Nephron progenitor cell (in vitro differentiated cells): ENCODE measurements around the gene RNF213.
A peak's percentile ranks its signal among the peaks of the same experiment; 100 is the strongest.

Experiments used
- DNase-seq: peaks from one replicate; pipeline ENCODE4 v3.0.0; 2021
- H3K27ac Mint-ChIP-seq: 2 replicates; pipeline ENCODE4 v1.8.0; 2021; ENCODE audit warnings: mild to moderate bottlenecking, moderate library complexity, mixed read lengths
- H3K27me3 Mint-ChIP-seq: 2 replicates; pipeline ENCODE4 v1.8.0; 2021; ENCODE audit warnings: mild to moderate bottlenecking, low read depth, mixed read lengths; ENCODE audit not compliant: poor library complexity
- H3K36me3 Mint-ChIP-seq: 2 replicates; pipeline ENCODE4 v1.8.0; 2021; ENCODE audit warnings: low read depth, mixed read lengths
- H3K4me1 Mint-ChIP-seq: 2 replicates; pipeline ENCODE4 v1.8.0; 2021; ENCODE audit warnings: mixed read lengths
- H3K4me3 Mint-ChIP-seq: 2 replicates; pipeline ENCODE4 v1.8.0; 2021; ENCODE audit warnings: mild to moderate bottlenecking, moderate library complexity, mixed read lengths
- H3K9me3 Mint-ChIP-seq: 2 replicates; pipeline ENCODE4 v1.8.0; 2021; ENCODE audit warnings: mild to moderate bottlenecking, moderate library complexity, mixed read lengths
- TF ChIP-seq, protein P1 (sequence below): fragments of 200-600 bp; sonication (generic); IDR thresholded peaks from 2 replicates; pipeline ENCODE4 v1.5.0; 2021; ENCODE audit warnings: antibody characterized with exemption

RNF213 gene

DNA sequence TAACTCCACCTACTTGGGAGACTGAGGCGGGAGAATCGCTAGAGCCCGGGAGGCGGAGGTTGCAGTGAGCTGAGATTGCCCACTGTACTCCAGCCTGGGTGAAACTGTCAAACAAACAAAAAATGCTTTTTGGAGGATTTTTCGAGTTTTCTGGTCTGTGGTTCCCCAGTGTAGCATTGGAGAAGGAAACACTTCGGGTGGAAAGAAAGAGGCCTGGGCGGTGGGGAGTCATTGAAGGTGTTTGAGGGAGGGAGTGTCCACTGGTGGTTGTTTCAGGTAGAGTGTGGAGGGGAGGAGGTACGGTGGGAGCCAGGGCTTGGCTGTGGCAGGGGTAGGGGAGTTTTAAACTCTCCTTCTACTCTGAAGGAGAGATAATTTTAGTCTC lies 1.2 kb downstream of the RNF213 start:
- H3K36me3 Mint-ChIP-seq: peaks cover 5% of the 10 kb centered on the region
- TF ChIP-seq, protein P1, sequence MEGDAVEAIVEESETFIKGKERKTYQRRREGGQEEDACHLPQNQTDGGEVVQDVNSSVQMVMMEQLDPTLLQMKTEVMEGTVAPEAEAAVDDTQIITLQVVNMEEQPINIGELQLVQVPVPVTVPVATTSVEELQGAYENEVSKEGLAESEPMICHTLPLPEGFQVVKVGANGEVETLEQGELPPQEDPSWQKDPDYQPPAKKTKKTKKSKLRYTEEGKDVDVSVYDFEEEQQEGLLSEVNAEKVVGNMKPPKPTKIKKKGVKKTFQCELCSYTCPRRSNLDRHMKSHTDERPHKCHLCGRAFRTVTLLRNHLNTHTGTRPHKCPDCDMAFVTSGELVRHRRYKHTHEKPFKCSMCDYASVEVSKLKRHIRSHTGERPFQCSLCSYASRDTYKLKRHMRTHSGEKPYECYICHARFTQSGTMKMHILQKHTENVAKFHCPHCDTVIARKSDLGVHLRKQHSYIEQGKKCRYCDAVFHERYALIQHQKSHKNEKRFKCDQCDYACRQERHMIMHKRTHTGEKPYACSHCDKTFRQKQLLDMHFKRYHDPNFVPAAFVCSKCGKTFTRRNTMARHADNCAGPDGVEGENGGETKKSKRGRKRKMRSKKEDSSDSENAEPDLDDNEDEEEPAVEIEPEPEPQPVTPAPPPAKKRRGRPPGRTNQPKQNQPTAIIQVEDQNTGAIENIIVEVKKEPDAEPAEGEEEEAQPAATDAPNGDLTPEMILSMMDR: no peak
- no peak for DNase-seq
- no peaks in the 10 kb centered on the region for H3K9me3 Mint-ChIP-seq
- peak overlapping the region; percentile 88 for H3K4me3 Mint-ChIP-seq
- H3K27ac Mint-ChIP-seq: peak overlapping the region; percentile 12
- H3K27me3 Mint-ChIP-seq: peaks cover 14% of the 10 kb centered on the region
- peaks cover 48% of the 10 kb centered on the region for H3K4me1 Mint-ChIP-seq

DNA sequence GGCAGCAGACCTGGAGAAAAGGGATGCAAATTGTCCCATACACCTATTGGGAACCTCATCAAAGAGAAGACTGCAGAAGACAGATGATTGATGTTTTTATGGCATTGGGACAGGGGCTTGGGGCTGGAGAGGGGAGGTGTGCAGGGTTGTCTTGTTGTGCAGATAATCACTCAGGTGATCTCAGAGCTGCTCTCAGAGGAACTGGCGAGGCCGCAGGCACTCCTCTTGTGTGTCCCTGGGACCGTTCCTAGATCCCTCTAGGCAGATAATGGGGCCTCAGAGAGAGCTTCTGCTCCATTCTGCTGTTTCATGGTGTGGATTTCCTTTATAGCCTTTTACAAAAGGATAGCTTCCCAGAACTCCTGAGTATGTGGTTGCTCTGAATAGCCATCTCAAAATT lies 1.6 kb downstream of the RNF213 start:
- DNase-seq: no peak
- Mint-ChIP-seq H3K4me1 (peaks cover 47% of the 10 kb centered on the region), H3K27me3 (peaks cover 14% of the 10 kb centered on the region), H3K9me3 (no peaks in the 10 kb centered on the region), H3K27ac (no peak overlapping the region), H3K36me3 (peaks cover 5% of the 10 kb centered on the region), H3K4me3 (peak overlapping the region; percentile 88)
- TF ChIP-seq, protein P1: no peak

DNA sequence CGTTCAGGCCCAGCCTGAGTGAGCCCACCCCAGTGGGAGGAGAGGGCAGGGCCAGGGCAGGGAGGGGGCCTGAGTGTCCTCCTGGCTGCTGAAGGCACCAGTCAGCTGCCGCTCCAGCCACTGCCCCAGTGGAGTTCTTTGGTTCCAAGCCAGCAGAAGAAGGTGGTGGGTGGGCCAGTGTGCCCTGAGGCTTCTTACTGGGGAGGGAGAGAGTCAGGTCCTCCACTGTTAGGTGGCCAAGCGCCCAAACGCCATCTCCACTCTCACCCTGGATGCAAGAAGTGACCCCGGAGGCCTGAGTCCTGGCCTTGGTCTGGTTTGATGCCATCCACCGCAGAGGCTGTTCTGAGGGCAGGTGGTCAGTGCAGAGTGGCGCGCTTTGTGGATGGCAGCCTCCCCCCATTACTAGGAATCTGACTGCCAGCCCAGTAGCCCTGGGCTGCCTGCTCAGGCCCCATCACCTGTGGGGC lies 2.2 kb downstream of the RNF213 start:
- H3K9me3 Mint-ChIP-seq: no peaks in the 10 kb centered on the region
- H3K27ac Mint-ChIP-seq: no peak overlapping the region
- DNase-seq: no peak
- H3K36me3 Mint-ChIP-seq: peaks cover 5% of the 10 kb centered on the region
- peaks cover 42% of the 10 kb centered on the region for H3K4me1 Mint-ChIP-seq
- no peak overlapping the region for H3K4me3 Mint-ChIP-seq
- TF ChIP-seq, protein P1: no peak
- H3K27me3 Mint-ChIP-seq: peaks cover 14% of the 10 kb centered on the region

DNA sequence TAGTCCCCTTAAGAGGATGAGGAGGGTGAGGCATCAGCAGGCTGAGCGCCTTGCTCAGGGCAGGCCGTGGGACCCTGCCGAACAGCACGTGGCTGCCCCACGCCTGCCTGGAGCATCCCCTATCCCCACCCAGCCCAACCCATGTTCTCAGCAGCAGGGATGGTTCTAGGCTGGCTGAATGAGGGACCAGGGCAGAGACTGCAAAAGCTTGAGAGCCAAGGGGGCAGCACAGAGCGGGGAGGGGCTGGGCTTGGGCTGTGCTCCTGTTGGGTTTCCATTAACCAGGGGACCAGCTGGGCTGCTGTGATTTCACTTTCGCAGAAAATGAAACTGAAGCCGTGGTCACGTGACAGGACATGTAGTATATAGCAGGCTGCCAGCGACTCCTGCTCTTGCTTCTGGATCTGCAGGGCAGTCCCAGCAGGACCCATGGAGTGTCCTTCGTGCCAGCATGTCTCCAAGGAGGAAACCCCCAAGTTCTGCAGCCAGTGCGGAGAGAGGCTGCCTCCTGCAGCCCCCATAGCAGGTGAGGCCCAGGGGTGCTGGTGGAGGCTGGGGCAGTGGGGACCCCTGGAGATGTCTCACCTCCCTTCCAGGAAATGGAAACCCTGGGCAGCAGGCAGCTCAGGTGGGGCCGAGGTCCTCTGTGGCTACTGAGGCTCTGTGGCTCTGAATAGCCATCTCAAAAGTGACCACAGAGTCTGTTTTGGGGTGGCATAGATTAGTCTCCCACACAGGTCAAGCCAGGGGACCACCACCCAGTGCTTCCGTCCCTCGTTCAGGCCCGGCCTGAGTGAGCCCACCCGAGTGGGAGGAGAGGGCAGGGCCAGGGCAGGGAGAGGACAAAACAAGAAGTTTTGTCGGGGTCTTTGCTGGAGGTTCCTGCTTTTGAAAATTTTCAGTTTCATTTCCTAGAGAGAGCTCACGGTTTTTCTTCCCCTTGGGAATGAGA lies 2.9 kb downstream of the RNF213 start:
- DNase-seq: no peak
- peaks cover 35% of the 10 kb centered on the region for H3K4me1 Mint-ChIP-seq
- TF ChIP-seq, protein P1: no peak
- no peak overlapping the region for H3K4me3 Mint-ChIP-seq
- peaks cover 5% of the 10 kb centered on the region for H3K36me3 Mint-ChIP-seq
- no peak overlapping the region for H3K27ac Mint-ChIP-seq
- no peaks in the 10 kb centered on the region for H3K9me3 Mint-ChIP-seq
- peaks cover 14% of the 10 kb centered on the region for H3K27me3 Mint-ChIP-seq

DNA sequence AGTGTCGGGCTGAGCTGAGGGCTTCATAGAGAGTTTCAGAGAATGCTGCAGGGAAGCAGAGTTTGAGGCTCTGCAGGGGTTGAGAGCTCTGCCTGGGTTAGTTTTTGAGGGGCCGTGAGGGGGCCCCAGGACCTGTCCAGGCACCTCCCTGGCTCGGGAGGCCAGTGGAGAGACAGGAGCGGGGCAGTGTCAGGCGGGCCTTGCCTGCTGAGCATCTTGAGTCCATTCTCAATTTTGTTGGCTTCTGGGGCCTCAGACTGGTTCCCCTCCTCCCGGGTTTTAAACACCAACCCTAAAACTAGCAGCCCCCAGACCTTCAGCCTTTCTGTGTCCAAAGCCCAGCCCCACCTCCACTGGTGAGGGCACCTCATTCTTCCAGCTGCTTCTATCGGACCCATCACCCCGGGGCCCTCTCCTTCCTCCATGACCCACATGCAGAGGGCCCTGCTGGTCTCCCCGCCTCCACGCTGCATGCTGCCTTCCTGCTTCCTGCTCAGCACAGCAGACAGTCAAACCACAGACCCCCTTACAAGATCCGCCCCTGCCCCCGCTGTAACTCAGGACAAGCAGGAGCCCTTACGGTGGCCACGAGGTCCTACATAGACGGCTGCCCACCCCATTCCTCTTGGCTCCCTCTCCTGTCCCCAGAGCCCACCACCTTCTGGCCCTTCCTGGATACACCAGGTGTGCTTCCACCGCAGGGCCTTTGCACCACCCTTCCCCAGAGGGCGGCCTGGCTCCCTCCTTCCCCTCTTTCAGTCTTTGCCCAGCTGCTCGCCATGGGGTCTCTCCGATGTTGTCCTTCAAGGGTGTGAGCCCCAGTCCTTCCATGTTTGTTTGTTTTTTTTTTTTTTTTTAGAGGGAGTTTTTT lies 3.8 kb downstream of the RNF213 start:
- no peaks in the 10 kb centered on the region for H3K9me3 Mint-ChIP-seq
- no peak for DNase-seq
- no peak overlapping the region for H3K4me3 Mint-ChIP-seq
- peaks cover 30% of the 10 kb centered on the region for H3K4me1 Mint-ChIP-seq
- TF ChIP-seq, protein P1: no peak
- peaks cover 9% of the 10 kb centered on the region for H3K27me3 Mint-ChIP-seq
- H3K27ac Mint-ChIP-seq: no peak overlapping the region
- peaks cover 5% of the 10 kb centered on the region for H3K36me3 Mint-ChIP-seq
